Transverse colon (tissue), 4 donors: ENCODE results near the gene C1QB. TPM values are rescaled to one million over a fixed set of nuclear protein-coding genes. Genes with fewer than 3 reads are reported as not detected.
"Not testable (repeated sequence)": the region's sequence is repeated elsewhere in the genome, so short reads cannot be mapped to it uniquely, and the experiment has no call there.

ENCODE experiments used
- DNase-seq: peaks from one replicate; pipeline ENCODE4 v3.0.0-alpha.2; 2019
- H3K27ac ChIP-seq, 4 donors: fragments of 200-600 bp; sonication (generic); 2 replicates each; pipeline ENCODE4 v1.5.1; 2016 to 2018; ENCODE audit warnings: inconsistent platforms in 4 of 4
- H3K27me3 ChIP-seq: fragments of 200-600 bp; sonication (generic); 2 replicates; pipeline ENCODE4 v1.5.1; 2017; ENCODE audit warnings: inconsistent platforms
- H3K36me3 ChIP-seq, 4 donors: fragments of 200-600 bp; sonication (generic); 2 replicates each; pipeline ENCODE4 v1.5.1; 2017 to 2019; ENCODE audit warnings: inconsistent platforms in 4 of 4
- H3K4me1 ChIP-seq, 4 donors: fragments of 200-600 bp; sonication (generic); 2 replicates each; pipeline ENCODE4 v1.5.1; 2017 to 2020; ENCODE audit warnings: inconsistent platforms in 4 of 4
- H3K4me3 ChIP-seq, 4 donors: fragments of 200-600 bp; sonication (generic); 1 replicate in 1 of 4; 2 replicates in 3 of 4; pipeline versions ENCODE4 v1.5.1 to v1.6.1; 2017 to 2019; ENCODE audit warnings: inconsistent platforms in 4 of 4
- H3K9me3 ChIP-seq, 2 donors: fragments of 200-600 bp; sonication (generic); 2 replicates each; pipeline ENCODE4 v1.5.1; 2017 to 2019; ENCODE audit warnings: inconsistent platforms in 2 of 2
- CTCF ChIP-seq, 5 experiments: fragments of 200-600 bp in 3 of 5; fragments of 450-650 bp in 2 of 5; sonication (generic) in 3 of 5; IDR thresholded peaks; 1 replicate in 2 of 5; 2 replicates in 3 of 5; pipeline ENCODE4 v1.5.1; 2016 to 2017; ENCODE audit warnings: antibody characterized with exemption in 5 of 5, inconsistent platforms in 3 of 5, mild to moderate bottlenecking in 2 of 5, moderate library complexity in 1 of 5
- EP300 ChIP-seq: sonication (generic); formaldehyde crosslinking; IDR thresholded peaks from one replicate; pipeline ENCODE4 v1.6.1; 2017; ENCODE audit warnings: antibody characterized with exemption, low read depth
- POLR2A ChIP-seq: fragments of 450-650 bp; IDR thresholded peaks from one replicate; pipeline ENCODE4 v1.6.1; 2016; ENCODE audit warnings: antibody characterized with exemption, mild to moderate bottlenecking, moderate library complexity
- POLR2AphosphoS5 ChIP-seq, 3 donors: sonication (generic); formaldehyde crosslinking; IDR thresholded peaks; one replicate each; pipeline ENCODE4 v1.6.1; 2016; ENCODE audit warnings: antibody characterized with exemption in 3 of 3
- WGBS, 2 donors: methylation state at CpG; one replicate each; pipeline ENCODE4 v1.1.5; 2018; ENCODE audit warnings: low coverage in 1 of 2; 5-methylcytosine and 5-hydroxymethylcytosine counted together
- in situ Hi-C, 4 donors: fragments of 200-750 bp; cut with MboI; loops; one replicate each; pipeline versions ENCODE4 v1.15.0 to v1.15.1; 2017; ENCODE audit warnings: low sequenced_read_pairs in 3 of 4, low pct_ligation_motif_present in 1 of 4, low pct_unique_long_range_greater_than_20kb in 1 of 4
- intact Hi-C: fragments of 100-400 bp; cut with DNase I; formaldehyde crosslinking; loops from one replicate; pipeline ENCODE4 v1.15.1; 2023; ENCODE audit warnings: low total_unique reads
- total RNA-seq, 4 donors: library from RNA; depleted of rRNA; stranded (reverse); fragments of >200 nt; gene quantifications; one replicate each; pipeline ENCODE4 v1.1.0, GENCODE V29; 2016

Gene C1QB
- total RNA-seq, 4 donors from 2014 or later, result 62.9 to 163 (median 118) TPM

- Histone ChIP-seq H3K27ac (no peak overlapping the region), H3K36me3 (no peaks in the 10 kb centered on the region), H3K27me3 (no peaks in the 10 kb centered on the region), H3K4me1 (no peaks in the 10 kb centered on the region), H3K9me3 (no peaks in the 10 kb centered on the region), H3K4me3 (no peak overlapping the region)
- DNase-seq, result no peak
- in situ Hi-C loops, result no loop called here
- WGBS, 2 donors, result 73% methylated on average over 8 of the region's 8 CpGs; no CpG with 5 or more reads in 1 of the 2 donors
- intact Hi-C loops, result no loop called here
- no peak for TF ChIP-seq POLR2AphosphoS5 (IDR thresholded peaks at IDR 0.05)
- no peak for TF ChIP-seq POLR2A
- no peak for TF ChIP-seq EP300
- no peak for TF ChIP-seq CTCF (IDR thresholded peaks at IDR 0.05)
Observed at GRCh38 chr1:22662986-22663408, 10.0 kb downstream of the C1QB start.

- TF ChIP-seq EP300, result no peak
- peak in 4 of 5 experiments; percentile 44 to 63 (median 54) for TF ChIP-seq CTCF (IDR thresholded peaks at IDR 0.05)
- H3K27ac ChIP-seq, result no peak overlapping the region
- no peaks in the 10 kb centered on the region for H3K36me3 ChIP-seq
- H3K4me3 ChIP-seq, result no peak overlapping the region
- WGBS, 2 donors, result 54 to 80% methylated on average over 1 to 7 of the region's 7 CpGs
- no peaks in the 10 kb centered on the region for H3K9me3 ChIP-seq
- in situ Hi-C loops (no loop called here), intact Hi-C loops (no loop called here)
- H3K27me3 ChIP-seq, result no peaks in the 10 kb centered on the region
- no peaks in the 10 kb centered on the region for H3K4me1 ChIP-seq
- DNase-seq, result peak; percentile 48
Observed at GRCh38 chr1:22665752-22666151, 12.7 kb downstream of the C1QB start.

DNA sequence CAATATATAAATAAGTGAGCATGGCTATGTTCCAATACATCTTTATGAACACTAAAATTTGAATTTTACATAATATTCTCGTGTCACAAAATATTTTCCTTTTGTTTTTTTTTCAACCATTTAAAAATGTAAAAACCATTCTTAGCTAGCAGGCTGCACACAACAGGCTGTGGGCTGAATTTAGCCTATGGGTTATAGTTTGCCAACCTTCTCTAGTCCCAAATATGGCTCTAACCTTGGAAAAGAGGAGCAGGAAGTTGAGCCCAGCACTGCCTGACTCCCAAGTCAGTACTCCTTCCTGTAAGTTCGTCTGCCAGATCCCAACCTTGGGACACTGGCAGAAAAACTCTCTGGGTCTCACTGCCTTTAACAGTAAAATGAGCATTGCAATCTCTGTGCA is 13.4 kb downstream of the C1QB start:
- intact Hi-C loops, result no loop called here
- TF ChIP-seq POLR2A (no peak), POLR2AphosphoS5 (IDR thresholded peaks at IDR 0.05) (no peak), CTCF (IDR thresholded peaks at IDR 0.05) (no peak), EP300 (no peak)
- no peaks in the 10 kb centered on the region for H3K4me1 ChIP-seq
- H3K4me3 ChIP-seq, result no peak overlapping the region
- H3K9me3 ChIP-seq, result no peaks in the 10 kb centered on the region
- H3K36me3 ChIP-seq, result no peaks in the 10 kb centered on the region
- WGBS, 2 donors, result 51 to 57% methylated on average over 2 of the region's 2 CpGs
- no peak for DNase-seq
- in situ Hi-C loops, result no loop called here
- H3K27me3 ChIP-seq, result no peaks in the 10 kb centered on the region
- H3K27ac ChIP-seq, result no peak overlapping the region

GRCh38 chr1:22668840-22669239 is 15.8 kb downstream of the C1QB start:
- H3K4me3 ChIP-seq, H3K36me3 ChIP-seq, H3K9me3 ChIP-seq, intact Hi-C loops, H3K27ac ChIP-seq, in situ Hi-C loops, H3K4me1 ChIP-seq, DNase-seq: not testable (repeated sequence)
- 78% methylated on average over 2 of the region's 2 CpGs; no CpG with 5 or more reads in 1 of the 2 donors for WGBS, 2 donors
- H3K27me3 ChIP-seq, result peaks cover 16% of the 10 kb centered on the region

DNA sequence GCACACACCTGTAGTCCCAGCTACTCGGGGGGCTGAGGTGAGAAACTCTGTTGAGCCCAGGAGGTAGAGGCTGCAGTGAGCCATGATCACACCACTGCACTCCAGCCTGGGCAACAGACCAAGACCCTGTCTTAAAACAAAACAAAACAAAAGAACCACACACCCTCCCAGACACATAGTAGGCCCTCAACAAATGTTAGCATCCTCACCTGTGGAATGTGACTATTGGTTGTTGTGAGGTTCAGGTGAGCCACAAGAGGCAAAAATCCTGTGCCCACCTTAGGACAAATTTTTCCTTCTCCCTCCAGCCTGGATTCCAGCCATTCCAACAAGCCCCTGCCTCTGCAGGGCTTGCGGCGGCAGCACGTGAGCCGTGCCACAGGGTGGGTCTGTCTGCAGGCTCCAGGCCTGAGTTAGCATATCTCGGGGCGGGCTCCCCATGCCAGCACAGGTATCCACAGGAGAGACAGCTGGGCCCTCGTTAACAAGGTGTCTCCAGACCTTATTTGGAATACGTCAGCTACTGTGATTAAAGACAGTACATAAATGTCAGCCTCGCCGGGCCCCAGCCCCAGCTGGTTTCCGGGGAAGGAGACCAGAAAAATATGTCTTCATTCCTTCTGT is 17.4 kb downstream of the C1QB start:
- no peak for DNase-seq
- H3K27me3 ChIP-seq, result peaks cover 22% of the 10 kb centered on the region
- no peak overlapping the region for H3K4me3 ChIP-seq
- intact Hi-C loops (no loop called here), in situ Hi-C loops (no loop called here)
- peaks cover 0 to 3% (median 0%) of the 10 kb centered on the region in 4 donors for H3K4me1 ChIP-seq
- no peak for TF ChIP-seq POLR2AphosphoS5 (IDR thresholded peaks at IDR 0.05)
- TF ChIP-seq EP300, result no peak
- TF ChIP-seq CTCF (IDR thresholded peaks at IDR 0.05), result no peak
- TF ChIP-seq POLR2A, result no peak
- 61% methylated on average over 12 of the region's 12 CpGs; no CpG with 5 or more reads in 1 of the 2 donors for WGBS, 2 donors
- no peak overlapping the region for H3K27ac ChIP-seq
- H3K36me3 ChIP-seq, result no peaks in the 10 kb centered on the region
- H3K9me3 ChIP-seq, result no peaks in the 10 kb centered on the region
